Umbilical cord (tissue), 2 donors: Measurements from ENCODE around the gene KLHL22. TPM values are rescaled to one million over a fixed set of nuclear protein-coding genes. Genes with fewer than 3 reads are reported as not detected.

Experiments
- DNase-seq: peaks from one replicate; pipeline ENCODE4 v3.0.0-alpha.2; 2015; ENCODE audit warnings: low spot score
- total RNA-seq: library from RNA; depleted of rRNA; stranded (reverse); fragments of >200 nt; gene quantifications from one replicate; pipeline ENCODE4 v1.2.3, GENCODE V29; 2014; ENCODE audit warnings: low replicate concordance; ENCODE audit not compliant: insufficient read depth

KLHL22 gene
- total RNA-seq, 1 donor from 2014 or later, result 57.5 TPM

DNA sequence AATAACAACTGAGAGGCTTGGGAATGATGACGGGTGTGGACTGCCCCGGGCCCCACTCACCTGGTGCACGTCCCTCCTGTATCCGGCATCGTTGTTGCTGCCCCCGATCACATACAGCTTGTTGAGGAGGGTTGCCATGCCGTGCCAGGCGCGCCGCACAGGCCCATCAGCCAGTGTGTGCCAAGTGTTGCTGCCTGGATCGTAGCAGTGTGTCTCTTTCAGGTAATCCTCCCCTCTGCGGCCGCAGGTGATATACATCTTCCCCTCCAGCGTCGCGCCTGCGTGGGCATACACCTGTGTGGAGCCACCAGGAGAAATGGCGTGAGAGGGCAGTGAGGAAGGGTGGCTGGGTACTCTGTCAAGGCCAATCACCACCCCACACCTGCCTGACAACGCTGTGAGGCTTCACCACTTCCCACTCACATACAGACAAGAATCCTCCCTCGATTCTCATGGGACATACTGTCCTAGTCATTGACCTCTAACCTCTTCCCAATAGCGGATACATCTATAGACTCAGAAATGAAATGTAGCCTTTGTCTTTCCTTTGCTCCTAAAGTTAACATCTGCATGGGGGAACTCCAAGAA, 49.1 kb downstream of the KLHL22 start:
- no peak for DNase-seq

GRCh38 chr22:20444325-20444724, 51.3 kb downstream of the KLHL22 start:
- no peak for DNase-seq

GRCh38 chr22:20442485-20443284, 52.9 kb downstream of the KLHL22 start:
- no peak for DNase-seq

DNA sequence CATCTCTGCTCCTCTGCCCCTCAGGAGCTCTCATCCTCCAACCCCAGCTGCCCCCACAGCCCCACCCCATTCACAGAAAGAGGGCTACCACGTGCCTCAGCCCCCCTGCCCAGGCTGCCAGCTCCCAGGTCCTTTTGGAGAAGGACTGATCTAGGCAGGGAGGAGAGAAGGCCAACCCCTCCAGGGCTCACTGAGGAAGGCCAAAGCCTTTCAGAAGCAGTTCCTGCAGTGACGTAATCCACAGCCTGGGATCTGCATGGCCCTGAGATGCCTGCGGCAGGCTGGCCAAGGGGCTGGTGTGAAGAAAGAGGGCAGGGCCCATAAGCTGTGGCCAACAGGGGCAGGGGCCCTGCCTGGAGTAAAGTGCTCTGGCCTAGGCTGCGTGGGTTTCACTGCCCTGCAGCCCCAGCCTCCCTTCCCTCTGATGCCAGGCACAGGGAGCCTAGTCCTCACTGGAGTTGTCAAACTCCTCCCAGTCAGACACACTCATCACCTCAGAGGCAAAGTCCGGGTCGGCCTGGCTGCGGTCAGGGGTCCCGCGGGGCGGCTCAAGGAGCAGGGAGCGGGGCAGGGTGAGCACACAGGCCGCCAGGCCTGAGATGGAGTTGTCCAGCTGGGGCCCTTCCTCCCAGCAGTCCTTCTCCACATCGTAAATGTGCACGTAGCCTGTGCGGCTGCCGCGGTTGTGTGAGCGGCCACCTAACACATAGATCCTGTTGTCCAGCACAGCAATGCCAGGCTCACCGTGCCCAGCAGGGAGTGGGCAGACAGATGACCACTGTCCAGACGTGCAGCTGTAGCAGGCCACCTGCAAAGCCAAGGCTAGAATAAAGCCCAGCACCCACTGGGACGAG, 53.7 kb downstream of the KLHL22 start:
- peak; percentile 62 for DNase-seq

GRCh38 chr22:20440637-20441591, 54.7 kb downstream of the KLHL22 start:
- no peak for DNase-seq

DNA sequence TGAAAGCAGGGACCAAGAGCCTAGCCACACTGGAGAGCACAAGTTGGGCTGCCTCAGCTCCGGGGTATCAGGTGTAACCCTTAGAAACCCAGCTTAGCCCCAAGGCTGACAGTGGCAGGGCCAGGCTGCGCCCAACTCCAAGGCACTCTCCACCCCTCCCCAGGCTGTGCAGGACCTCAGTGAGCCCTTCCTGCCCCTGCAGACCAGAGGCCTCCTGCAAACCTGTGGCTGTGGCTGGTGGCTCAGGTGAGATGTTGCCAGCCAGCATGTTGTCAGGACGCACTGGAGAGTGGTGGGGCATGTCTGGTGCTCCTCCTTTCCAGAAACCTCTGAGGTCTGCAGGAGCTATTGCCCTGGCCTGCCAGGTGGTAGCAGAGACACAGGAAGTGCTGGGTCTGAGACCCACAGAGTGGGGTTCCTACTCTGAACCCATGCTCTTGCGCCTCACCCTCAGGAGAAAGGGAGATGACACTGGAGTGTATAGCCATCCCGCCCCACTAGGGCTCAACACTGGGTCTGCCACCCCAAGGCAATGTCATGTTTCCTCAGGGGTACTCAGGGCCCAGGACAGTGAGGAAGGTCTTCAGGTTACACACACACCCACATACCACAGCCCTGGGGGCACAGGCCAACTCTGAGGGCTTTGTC, 55.5 kb downstream of the KLHL22 start:
- no peak for DNase-seq

GRCh38 chr22:20439556-20439927, 56.1 kb downstream of the KLHL22 start:
- DNase-seq, result no peak

- no peak for DNase-seq
These were observed 56.7 kb downstream of the KLHL22 start for GRCh38 chr22:20438678-20439492.

GRCh38 chr22:20438427-20438677, 57.2 kb downstream of the KLHL22 start:
- DNase-seq, result no peak

DNA sequence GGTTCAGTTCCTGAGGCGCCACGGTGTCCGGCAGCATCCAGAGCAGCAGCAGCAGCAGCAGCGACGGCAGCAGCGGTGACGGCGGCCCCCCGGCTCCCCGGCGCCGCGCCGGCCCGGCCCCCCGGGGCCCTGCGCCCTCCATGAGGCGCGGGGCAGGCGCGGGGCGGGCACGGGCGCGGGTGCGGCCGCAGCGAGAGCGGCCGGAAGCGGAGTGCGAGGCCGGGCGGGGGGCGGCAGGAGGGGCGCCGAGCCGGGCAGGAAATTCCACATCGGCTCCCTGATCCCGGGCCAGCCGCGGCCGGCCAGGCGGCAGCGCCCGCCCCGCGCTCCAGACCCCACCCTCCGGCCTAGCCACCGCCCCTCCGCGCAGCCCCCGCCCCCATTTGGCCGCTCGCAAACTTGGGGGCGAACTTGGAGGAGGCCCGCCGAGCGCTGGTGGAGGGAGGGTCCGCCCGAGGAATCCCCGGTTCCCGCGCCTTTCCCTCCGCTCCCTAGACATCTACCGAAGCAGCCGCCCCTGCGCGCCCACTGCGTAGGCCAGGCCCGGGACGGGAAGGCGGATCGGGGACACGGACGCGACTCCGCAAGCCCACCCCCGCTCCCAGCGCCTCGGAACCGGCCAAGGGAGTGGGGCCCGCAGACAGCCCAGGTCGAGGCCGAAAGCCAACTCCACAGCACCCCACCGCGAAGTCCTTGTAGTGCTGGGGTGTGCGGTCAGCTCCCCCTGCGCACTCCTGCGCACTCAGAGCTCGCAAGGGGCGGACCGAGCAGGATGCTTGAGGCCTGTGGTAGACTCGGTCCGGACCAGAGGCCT, 57.8 kb downstream of the KLHL22 start, which contains the start of gene SCARF2:
SCARF2 (minus strand) TSS at position 213 of the 814 bp plus-strand sequence; CDS start at position 142, 71 bp downstream.
- DNase-seq, result peak; percentile 86

DNA sequence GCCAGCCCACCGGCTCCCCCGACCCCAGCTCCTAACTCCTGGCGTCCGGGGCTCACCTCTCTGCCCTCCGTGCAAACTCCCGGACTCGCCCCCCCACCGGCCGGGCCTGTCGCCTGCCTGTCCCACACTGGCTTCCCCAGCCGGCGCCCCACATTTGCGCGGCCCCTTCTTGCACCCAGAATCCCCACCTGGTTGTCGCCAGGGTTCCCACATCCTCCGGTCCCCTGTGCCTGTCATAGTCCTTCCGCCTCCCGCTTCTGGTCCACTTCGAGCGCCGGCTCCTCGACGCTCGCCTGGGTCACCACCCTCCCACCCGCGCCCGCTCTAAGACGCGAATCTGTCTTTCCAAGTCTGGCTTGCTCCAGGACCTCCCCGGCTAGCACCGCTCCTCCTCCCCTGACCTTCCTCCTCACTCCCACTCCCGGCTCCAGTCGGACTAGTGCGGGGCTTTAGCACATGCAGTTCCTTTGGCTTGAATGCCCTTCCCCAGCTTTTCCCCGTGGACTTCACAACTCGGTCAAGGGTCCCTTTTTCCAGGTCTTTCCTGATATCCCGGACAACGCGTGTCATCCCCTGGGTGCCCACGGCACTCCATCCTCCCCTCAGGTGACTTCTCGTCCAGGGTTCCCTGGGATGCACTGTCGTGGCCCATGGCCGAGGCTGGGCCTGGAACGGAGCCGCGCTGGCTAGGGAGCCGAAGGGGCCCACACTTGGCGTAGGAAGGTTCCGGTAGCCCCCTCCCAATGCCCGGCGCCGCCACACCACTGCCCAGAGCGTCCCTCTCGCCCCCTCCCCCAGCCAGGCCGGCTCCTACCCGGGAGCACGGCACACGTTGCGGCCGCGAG, 58.6 kb downstream of the KLHL22 start:
- DNase-seq, result peak; percentile 58

DNA sequence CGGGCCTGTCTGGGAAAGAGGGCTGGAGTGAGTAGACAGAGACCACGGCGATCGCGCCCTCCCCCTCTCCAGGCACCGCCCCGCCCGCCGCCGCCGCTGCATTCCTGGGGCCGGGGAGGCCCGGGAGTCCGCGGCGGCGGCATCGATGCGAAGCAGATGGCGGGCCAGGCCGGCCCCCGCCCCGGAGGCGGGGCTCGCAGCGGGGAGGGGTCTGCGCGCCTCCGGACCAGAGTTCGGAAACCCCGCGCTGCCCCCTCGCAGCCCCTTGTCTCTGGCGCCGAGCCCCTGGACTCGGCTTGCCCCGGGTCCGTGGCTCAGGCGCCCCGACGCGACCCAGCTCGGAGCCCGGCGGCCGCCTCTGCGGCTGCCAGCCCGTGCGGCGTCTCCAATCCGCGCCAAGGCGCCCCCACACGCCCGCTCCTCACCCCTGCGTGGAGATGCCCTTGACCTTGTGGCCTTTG, 59.3 kb downstream of the KLHL22 start:
- DNase-seq, result peak; percentile 73

- DNase-seq, result no peak
These were observed 59.9 kb downstream of the KLHL22 start for GRCh38 chr22:20435436-20436306.

DNA sequence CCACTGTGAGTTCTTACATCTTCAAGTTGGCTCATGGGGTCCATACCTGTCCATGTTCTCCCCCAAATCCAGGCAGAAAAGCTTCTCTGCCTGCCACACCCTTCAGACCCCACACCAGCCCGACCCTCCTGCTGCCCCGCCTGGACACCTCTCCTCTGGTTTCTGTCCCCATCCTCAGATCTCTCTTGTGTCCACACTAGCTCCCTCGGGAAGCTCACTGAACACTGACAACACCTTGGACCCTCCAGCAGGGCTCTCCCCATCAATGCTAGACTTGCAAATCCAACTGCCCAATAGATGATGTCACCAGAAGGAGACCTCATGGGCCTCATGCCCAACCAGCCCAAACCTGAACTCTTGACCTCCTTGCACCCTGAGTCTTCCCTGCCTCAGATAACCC, 60.8 kb downstream of the KLHL22 start:
- DNase-seq, result no peak

DNA sequence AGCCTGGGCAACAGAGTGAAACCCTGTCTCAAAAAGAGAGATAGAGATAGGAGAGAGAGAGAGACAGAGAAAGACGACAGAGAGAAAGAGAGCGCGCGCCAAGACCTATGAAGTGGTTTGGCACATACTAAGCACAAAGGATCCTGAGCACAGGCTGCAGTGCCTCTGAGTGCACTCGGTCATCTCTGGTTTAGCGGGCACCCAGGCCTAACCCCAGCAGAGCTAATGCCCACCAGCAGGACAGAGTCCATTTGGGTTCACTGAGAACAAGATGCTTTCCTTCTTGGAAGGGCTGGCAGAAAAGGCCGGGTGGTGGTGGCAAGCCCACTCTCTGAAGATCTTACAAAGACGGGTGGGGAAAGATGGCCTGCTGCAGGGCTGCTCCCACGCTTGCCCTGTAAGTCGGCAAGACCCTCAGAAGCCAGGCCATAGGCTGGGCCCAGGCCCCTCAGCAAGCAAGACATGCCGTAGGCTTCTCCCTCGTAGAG, 61.3 kb downstream of the KLHL22 start:
- DNase-seq, result no peak

- DNase-seq, result no peak
These were observed 61.8 kb downstream of the KLHL22 start for GRCh38 chr22:20433686-20434241.

GRCh38 chr22:20433191-20433590, 62.4 kb downstream of the KLHL22 start:
- no peak for DNase-seq
